ENCODE results near the gene CACNA1H.

- TF ChIP-seq POLR2A (IDR thresholded peaks at IDR 0.05; ENCODE audit: low read depth, low read length) (no peak), POLR2AphosphoS5 (IDR thresholded peaks at IDR 0.05; ENCODE audit: low read depth, low read length) (no peak)
Observed at GRCh38 chr16:1213231-1213630, 60.3 kb downstream of the CACNA1H start.
